Measurements from ENCODE around the gene HDAC4.

The HDAC4 gene

DNA sequence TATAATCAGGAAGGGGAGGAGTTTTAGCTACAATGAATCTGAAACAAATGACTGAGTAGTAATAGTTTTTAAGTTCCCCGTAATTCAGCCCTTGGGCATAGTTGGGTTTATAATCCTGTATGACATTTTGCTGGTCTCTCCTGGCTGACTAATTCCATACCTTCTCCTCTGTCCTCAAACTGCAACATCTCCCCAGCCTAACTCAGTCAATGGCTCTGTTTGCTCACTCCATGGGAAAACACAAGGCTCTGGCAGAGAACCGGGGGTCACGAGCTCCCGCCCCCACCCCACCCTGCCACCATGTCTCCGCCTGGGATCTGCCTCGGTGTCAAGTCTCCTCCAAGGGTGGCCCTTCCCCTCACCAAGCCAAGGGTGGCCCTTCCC is 168.6 kb downstream of the HDAC4 start:
- POLR2A ChIA-PET: no interaction called here
- DNase-seq (ENCODE audit: extremely low spot score): no peak
- TF ChIP-seq PKNOX1 (IDR thresholded peaks at IDR 0.05) (no peak), NFRKB (IDR thresholded peaks at IDR 0.05) (no peak), LEF1 (IDR thresholded peaks at IDR 0.05; ENCODE audit: borderline replicate concordance) (no peak), SUZ12 (IDR thresholded peaks at IDR 0.05) (no peak), FOXA1 (IDR thresholded peaks at IDR 0.05) (no peak)

DNA sequence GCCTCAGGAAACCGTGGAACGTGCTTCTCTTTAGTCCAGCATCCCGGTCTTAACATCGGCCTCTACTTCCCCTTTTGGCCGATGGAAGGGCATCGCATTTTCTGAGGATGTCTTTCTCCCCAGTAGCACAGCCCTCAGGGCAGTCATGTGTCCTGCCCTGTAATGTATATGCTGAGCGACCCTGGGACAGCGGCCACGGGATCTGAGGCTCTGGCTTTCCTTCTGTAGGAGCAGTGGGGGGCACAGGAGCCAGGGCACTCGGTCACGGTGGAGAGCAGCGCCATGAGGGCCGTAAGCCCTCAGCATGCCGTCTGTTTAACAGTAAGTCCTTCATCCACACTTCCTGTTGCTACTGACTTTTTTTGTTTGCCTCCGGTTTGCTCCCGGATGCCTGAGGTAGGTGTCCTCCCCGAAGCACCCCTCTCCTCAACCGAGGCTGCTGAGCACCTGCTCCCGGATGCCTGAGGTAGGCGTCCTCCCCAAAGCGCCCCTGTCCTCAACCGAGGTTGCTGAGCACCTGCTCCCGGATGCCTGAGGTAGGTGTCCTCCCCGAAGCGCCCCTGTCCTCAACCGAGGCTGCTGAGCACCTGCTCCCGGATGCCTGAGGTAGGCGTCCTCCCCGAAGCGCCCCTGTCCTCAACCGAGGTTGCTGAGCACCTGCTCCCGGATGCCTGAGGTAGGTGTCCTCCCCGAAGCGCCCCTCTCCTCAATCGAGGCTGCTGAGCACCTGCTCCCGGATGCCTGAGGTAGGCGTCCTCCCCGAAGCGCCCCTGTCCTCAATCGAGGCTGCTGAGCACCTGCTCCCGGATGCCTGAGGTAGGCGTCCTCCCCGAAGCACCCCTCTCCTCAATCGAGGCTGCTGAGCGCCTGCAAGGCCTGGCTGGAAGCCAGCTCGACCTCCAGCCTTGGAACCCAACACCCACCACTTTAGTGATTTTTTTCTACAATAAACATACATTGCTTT is 169.3 kb downstream of the HDAC4 start:
- no peak for DNase-seq (ENCODE audit: extremely low spot score)
- TF ChIP-seq ARNT (IDR thresholded peaks at IDR 0.05): no peak
- TF ChIP-seq LEF1 (IDR thresholded peaks at IDR 0.05; ENCODE audit: borderline replicate concordance): no peak
- TF ChIP-seq FOXK2 (IDR thresholded peaks at IDR 0.05): no peak
- TF ChIP-seq HDGF (IDR thresholded peaks at IDR 0.05; ENCODE audit: borderline replicate concordance): no peak
- TF ChIP-seq BHLHE40 (IDR thresholded peaks at IDR 0.05; ENCODE audit: borderline replicate concordance): no peak
- TF ChIP-seq ZNF384 (IDR thresholded peaks at IDR 0.05): no peak
- TF ChIP-seq SUZ12 (IDR thresholded peaks at IDR 0.05): no peak
- no peak for TF ChIP-seq ELF4 (IDR thresholded peaks at IDR 0.05)
- ChIA-PET POLR2A (no interaction called here), CTCF (no interaction called here)

More for the DNA sequence above, 168.6 kb downstream of the HDAC4 start:
- CTCF ChIA-PET: no interaction called here

- TF ChIP-seq CTBP1 (IDR thresholded peaks at IDR 0.05; ENCODE audit: borderline replicate concordance): no peak
- no peak for TF ChIP-seq FOXK2 (IDR thresholded peaks at IDR 0.05)
- ChIA-PET CTCF (no interaction called here), POLR2A (no interaction called here)
- DNase-seq (ENCODE audit: extremely low spot score): no peak
Measured at GRCh38 chr2:239230318-239231052, 170.3 kb downstream of the HDAC4 start.

DNA sequence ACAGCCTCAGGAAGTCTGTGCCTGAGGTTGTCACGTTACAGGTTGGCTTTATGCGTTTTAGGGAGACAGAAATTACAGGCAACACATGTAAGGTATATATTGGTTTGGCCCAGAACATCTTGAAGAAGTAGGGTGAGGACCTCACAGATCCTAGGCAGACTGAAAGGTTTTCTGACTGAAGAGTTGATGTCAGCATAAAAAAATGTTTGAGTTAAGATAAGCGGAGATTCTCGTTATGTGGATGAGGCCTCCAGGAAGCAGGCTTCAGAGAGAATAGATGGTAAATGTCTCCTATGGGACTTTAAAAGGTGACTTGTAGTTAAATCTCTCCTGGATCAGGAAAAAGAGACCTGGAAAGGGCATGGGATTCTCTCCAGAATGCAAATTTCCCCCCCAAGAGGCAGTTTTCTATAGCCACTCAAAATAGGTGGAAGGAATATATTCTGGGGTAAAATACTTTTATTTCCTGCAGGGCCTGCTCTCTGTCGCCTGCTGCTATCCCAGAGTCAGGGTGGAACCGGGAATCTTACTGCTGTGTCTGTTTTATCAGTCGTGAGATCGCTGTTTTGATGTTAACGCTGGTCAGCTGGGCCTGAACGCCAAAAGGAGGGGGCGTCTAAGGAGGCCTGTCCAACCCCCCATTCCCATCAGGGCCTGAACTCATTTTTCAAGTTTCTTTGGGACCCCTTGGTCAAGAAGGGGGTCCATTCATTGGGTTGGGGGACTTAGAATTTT is 171.1 kb downstream of the HDAC4 start:
- TF ChIP-seq PKNOX1 (IDR thresholded peaks at IDR 0.05) (no peak), ZNF384 (IDR thresholded peaks at IDR 0.05) (no peak), TARDBP (IDR thresholded peaks at IDR 0.05) (no peak), FOXA1 (IDR thresholded peaks at IDR 0.05) (no peak), BHLHE40 (IDR thresholded peaks at IDR 0.05; ENCODE audit: borderline replicate concordance) (no peak), SUZ12 (IDR thresholded peaks at IDR 0.05) (no peak), ARNT (IDR thresholded peaks at IDR 0.05) (no peak), LEF1 (IDR thresholded peaks at IDR 0.05; ENCODE audit: borderline replicate concordance) (no peak), SP1 (IDR thresholded peaks at IDR 0.05) (no peak), CTBP1 (IDR thresholded peaks at IDR 0.05; ENCODE audit: borderline replicate concordance) (no peak), L3MBTL2 (conservative IDR thresholded peaks at IDR 0.05) (no peak), FOXK2 (IDR thresholded peaks at IDR 0.05) (no peak), ELF4 (IDR thresholded peaks at IDR 0.05) (no peak), NFRKB (IDR thresholded peaks at IDR 0.05) (no peak), FOXM1 (IDR thresholded peaks at IDR 0.05; ENCODE audit: borderline replicate concordance) (no peak), HDGF (IDR thresholded peaks at IDR 0.05; ENCODE audit: borderline replicate concordance) (no peak)
- DNase-seq (ENCODE audit: extremely low spot score): no peak
- POLR2A ChIA-PET: no interaction called here
- CTCF ChIA-PET: no interaction called here

DNA sequence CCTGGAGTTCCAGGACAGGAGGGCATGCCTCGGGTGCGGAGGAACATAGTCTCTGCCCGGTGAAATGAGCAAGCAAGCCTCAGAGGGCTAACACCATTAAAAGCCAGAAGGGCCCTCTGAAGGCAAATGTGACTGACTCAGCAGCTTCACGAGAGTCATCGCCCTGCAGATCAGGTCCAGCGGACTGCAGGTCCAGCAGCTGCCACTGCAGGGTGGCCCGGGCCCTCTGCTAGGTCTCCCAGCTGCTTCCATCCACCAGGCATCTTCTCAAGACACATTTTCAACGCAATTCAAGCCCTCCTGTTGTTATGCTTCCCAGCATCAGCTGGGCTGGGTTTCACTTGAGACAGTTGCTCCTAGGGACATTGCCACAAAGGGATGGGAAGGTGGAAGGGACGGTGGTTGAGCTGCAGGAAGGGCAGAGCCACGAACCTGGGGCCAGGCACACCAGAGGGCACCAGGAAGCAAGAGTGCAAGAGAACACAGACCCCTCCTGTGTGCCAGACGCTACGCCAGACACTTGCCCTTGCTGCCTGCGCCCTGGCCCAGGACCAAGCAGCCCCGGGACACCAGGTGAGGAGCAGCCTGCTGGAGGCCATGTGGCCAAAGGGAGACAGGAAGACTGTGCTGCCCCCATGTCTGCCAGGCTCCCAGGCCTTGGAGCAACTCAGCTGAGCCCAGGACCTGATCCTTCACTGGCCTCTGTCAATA is 173.0 kb downstream of the HDAC4 start:
- DNase-seq (ENCODE audit: extremely low spot score): no peak
- POLR2A ChIA-PET: no interaction called here
- CTCF ChIA-PET: no interaction called here
- TF ChIP-seq NFRKB (IDR thresholded peaks at IDR 0.05) (no peak), FOXA1 (IDR thresholded peaks at IDR 0.05) (no peak), HDGF (IDR thresholded peaks at IDR 0.05; ENCODE audit: borderline replicate concordance) (no peak), SUZ12 (IDR thresholded peaks at IDR 0.05) (no peak), ARNT (IDR thresholded peaks at IDR 0.05) (no peak), ZNF384 (IDR thresholded peaks at IDR 0.05) (no peak)

Measured in HEK293T (cell line).